ENCODE measurements around the gene CAPZB.

- TF ChIP-seq, protein P1, sequence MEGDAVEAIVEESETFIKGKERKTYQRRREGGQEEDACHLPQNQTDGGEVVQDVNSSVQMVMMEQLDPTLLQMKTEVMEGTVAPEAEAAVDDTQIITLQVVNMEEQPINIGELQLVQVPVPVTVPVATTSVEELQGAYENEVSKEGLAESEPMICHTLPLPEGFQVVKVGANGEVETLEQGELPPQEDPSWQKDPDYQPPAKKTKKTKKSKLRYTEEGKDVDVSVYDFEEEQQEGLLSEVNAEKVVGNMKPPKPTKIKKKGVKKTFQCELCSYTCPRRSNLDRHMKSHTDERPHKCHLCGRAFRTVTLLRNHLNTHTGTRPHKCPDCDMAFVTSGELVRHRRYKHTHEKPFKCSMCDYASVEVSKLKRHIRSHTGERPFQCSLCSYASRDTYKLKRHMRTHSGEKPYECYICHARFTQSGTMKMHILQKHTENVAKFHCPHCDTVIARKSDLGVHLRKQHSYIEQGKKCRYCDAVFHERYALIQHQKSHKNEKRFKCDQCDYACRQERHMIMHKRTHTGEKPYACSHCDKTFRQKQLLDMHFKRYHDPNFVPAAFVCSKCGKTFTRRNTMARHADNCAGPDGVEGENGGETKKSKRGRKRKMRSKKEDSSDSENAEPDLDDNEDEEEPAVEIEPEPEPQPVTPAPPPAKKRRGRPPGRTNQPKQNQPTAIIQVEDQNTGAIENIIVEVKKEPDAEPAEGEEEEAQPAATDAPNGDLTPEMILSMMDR (IDR thresholded peaks at IDR 0.05; ENCODE audit: insufficient read depth, low read length) = no peak
- TF ChIP-seq, protein P2, sequence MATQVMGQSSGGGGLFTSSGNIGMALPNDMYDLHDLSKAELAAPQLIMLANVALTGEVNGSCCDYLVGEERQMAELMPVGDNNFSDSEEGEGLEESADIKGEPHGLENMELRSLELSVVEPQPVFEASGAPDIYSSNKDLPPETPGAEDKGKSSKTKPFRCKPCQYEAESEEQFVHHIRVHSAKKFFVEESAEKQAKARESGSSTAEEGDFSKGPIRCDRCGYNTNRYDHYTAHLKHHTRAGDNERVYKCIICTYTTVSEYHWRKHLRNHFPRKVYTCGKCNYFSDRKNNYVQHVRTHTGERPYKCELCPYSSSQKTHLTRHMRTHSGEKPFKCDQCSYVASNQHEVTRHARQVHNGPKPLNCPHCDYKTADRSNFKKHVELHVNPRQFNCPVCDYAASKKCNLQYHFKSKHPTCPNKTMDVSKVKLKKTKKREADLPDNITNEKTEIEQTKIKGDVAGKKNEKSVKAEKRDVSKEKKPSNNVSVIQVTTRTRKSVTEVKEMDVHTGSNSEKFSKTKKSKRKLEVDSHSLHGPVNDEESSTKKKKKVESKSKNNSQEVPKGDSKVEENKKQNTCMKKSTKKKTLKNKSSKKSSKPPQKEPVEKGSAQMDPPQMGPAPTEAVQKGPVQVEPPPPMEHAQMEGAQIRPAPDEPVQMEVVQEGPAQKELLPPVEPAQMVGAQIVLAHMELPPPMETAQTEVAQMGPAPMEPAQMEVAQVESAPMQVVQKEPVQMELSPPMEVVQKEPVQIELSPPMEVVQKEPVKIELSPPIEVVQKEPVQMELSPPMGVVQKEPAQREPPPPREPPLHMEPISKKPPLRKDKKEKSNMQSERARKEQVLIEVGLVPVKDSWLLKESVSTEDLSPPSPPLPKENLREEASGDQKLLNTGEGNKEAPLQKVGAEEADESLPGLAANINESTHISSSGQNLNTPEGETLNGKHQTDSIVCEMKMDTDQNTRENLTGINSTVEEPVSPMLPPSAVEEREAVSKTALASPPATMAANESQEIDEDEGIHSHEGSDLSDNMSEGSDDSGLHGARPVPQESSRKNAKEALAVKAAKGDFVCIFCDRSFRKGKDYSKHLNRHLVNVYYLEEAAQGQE (IDR thresholded peaks at IDR 0.05; ENCODE audit: insufficient replicate concordance, low read depth) = no peak
- no peak for TF ChIP-seq POLR2AphosphoS5 (IDR thresholded peaks at IDR 0.05; ENCODE audit: low read depth)
Measured at GRCh38 chr1:19360016-19360415, 125.3 kb downstream of the CAPZB start.
